ENCODE data around the gene GNGT2.

- no peak for TF ChIP-seq MAX (IDR thresholded peaks at IDR 0.05)
- no peak for TF ChIP-seq CTCF (IDR thresholded peaks at IDR 0.05; ENCODE audit: low read depth, low read length, missing input control)
- TF ChIP-seq JUND (IDR thresholded peaks at IDR 0.05) = no peak
- no peak for TF ChIP-seq EGR1 (IDR thresholded peaks at IDR 0.05; ENCODE audit: low read depth in 2 of 2)
- TF ChIP-seq TAF1 (conservative IDR thresholded peaks at IDR 0.05) = no peak
- no peak for TF ChIP-seq REST (IDR thresholded peaks at IDR 0.05)
- TF ChIP-seq SP1 (IDR thresholded peaks at IDR 0.05) = no peak
- no peak for TF ChIP-seq NR2F2 (IDR thresholded peaks at IDR 0.05)
- TF ChIP-seq HNF4A (conservative IDR thresholded peaks at IDR 0.05) = no peak
- no peak for TF ChIP-seq GABPA (IDR thresholded peaks at IDR 0.05 in 1 of 2, conservative IDR thresholded peaks at IDR 0.05 in 1 of 2)
- TF ChIP-seq ATF3 (IDR thresholded peaks at IDR 0.05) = no peak
- TF ChIP-seq YY1 (IDR thresholded peaks at IDR 0.05) = no peak
These were observed 24.2 kb upstream of the GNGT2 start for GRCh38 chr17:49234509-49235080.

Data from liver (tissue), 3 donors.